Psoas muscle (tissue), 8 donors: ENCODE data around the gene DOK6. TPM values are rescaled to one million over a fixed set of nuclear protein-coding genes. Genes with fewer than 3 reads are reported as not detected.

Experiments used
- ATAC-seq, 4 donors: fragments of 200-7000 bp; cut with Tn5 transposase; one replicate each; pipeline ENCODE4 v1.9.1; 2020; ENCODE audit warnings: moderate library complexity in 3 of 4, mild to moderate bottlenecking in 2 of 4
- DNase-seq, 2 donors: peaks; one replicate each; pipeline ENCODE4 v3.0.0-alpha.2; 2020
- H3K27ac ChIP-seq: fragments of 200-600 bp; one replicate; pipeline ENCODE4 v1.8.0; 2022
- H3K27me3 ChIP-seq, 3 donors: fragments of 200-600 bp in 1 of 3; one replicate each; pipeline versions ENCODE4 v1.6.1 to v1.8.0; 2013 to 2022; ENCODE audit warnings: low read length in 2 of 3, mild to moderate bottlenecking in 2 of 3, moderate library complexity in 1 of 3; ENCODE audit not compliant: insufficient read depth in 3 of 3
- H3K36me3 ChIP-seq, 2 donors: fragments of 200-600 bp in 1 of 2; one replicate each; pipeline versions ENCODE4 v1.6.1 to v1.8.0; 2013 to 2022; ENCODE audit warnings: low read depth in 1 of 2, mild to moderate bottlenecking in 1 of 2, moderate library complexity in 1 of 2; ENCODE audit not compliant: insufficient read depth in 1 of 2
- H3K4me1 ChIP-seq: fragments of 200-600 bp; one replicate; pipeline ENCODE4 v1.8.0; 2022
- H3K4me3 ChIP-seq: fragments of 200-600 bp; one replicate; pipeline ENCODE4 v1.8.0; 2022; ENCODE audit warnings: mild to moderate bottlenecking
- H3K9me3 ChIP-seq: fragments of 200-600 bp; one replicate; pipeline ENCODE4 v1.8.0; 2022
- WGBS, 3 donors: extraction: QIAGEN DNeasy Blood & Tissue Kit; methylation state at CpG; one replicate each; pipeline versions ENCODE4 v1.1.6 to v1.1.7; 2013; 5-methylcytosine and 5-hydroxymethylcytosine counted together
- intact Hi-C, 2 donors: fragments of 100-400 bp; cut with DNase I; formaldehyde crosslinking; loops; one replicate each; pipeline versions ENCODE4 v1.11.0 to v1.14.2; 2022
- polyA plus RNA-seq, 3 donors: library from polyadenylated mRNA; stranded (reverse); fragments of 200-250 nt; gene quantifications; one replicate each; pipeline ENCODE4 v1.2.3, GENCODE V29; 2013
- total RNA-seq, 4 donors: library from RNA; stranded (reverse); fragmentation: NEBNext Ultra II Directional in 2 of 4; extraction: Animal tissue kit (Norgen Biotek cat#: 25700) in 2 of 4; gene quantifications; one replicate each; pipeline versions ENCODE4 v1.2.1 to v1.2.4, GENCODE V29; 2021 to 2023
- TF ChIP-seq, protein P1 (sequence below): fragments of 200-600 bp; IDR thresholded peaks from one replicate; pipeline ENCODE4 v1.8.0; 2022; ENCODE audit warnings: antibody characterized with exemption
- donor health status: healthy with polysubstance abuse.
- donor health status: DM: no; HTN: no; CAD: no; lungs with moderate emphysema.
- donor health status: Bipolar disorder and iron deficiency.
- donor health status: healthy.
- donor health status: DM: yes; HTN: yes; CAD: no.
- donor health status: DM: no; HTN: no; CAD: no.
- donor health status: DM: no; HTN: no; CAD: no.
- donor health status: DM: yes; HTN: yes; CAD: no.

Gene DOK6
- total and polyA plus RNA-seq, 7 donors: 0.05 to 0.97 (median 0.18) TPM

DNA sequence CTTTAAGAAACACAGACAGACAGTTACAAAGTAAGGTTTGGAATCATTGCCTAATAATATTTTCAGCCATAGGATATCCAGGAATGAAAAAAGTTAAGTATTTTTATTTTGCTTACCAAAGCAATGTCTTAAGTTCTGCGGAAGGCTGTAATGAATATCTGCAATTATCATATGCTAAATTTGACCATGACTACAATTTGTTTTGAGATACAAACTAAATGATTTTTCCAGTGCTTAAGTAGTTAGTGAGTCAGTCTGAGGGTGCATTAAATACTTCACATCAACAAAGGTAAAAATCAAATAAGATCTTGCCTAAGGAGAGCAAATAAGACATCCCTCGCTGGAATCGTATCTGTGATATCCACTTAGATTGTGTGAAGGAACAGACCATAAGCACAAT, 297.0 kb downstream of the DOK6 start:
- intact Hi-C loops: no loop called here
- no peak overlapping the region for H3K27ac ChIP-seq
- H3K9me3 ChIP-seq: no peaks in the 10 kb centered on the region
- H3K4me1 ChIP-seq: no peaks in the 10 kb centered on the region
- TF ChIP-seq, protein P1, sequence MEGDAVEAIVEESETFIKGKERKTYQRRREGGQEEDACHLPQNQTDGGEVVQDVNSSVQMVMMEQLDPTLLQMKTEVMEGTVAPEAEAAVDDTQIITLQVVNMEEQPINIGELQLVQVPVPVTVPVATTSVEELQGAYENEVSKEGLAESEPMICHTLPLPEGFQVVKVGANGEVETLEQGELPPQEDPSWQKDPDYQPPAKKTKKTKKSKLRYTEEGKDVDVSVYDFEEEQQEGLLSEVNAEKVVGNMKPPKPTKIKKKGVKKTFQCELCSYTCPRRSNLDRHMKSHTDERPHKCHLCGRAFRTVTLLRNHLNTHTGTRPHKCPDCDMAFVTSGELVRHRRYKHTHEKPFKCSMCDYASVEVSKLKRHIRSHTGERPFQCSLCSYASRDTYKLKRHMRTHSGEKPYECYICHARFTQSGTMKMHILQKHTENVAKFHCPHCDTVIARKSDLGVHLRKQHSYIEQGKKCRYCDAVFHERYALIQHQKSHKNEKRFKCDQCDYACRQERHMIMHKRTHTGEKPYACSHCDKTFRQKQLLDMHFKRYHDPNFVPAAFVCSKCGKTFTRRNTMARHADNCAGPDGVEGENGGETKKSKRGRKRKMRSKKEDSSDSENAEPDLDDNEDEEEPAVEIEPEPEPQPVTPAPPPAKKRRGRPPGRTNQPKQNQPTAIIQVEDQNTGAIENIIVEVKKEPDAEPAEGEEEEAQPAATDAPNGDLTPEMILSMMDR: no peak
- no peak for ATAC-seq
- 89 to 91% (median 90%) methylated on average over 3 of the region's 3 CpGs for WGBS, 3 donors
- H3K4me3 ChIP-seq: no peak overlapping the region
- DNase-seq: no peak
- H3K36me3 ChIP-seq: no peaks in the 10 kb centered on the region
- no peaks in the 10 kb centered on the region for H3K27me3 ChIP-seq

DNA sequence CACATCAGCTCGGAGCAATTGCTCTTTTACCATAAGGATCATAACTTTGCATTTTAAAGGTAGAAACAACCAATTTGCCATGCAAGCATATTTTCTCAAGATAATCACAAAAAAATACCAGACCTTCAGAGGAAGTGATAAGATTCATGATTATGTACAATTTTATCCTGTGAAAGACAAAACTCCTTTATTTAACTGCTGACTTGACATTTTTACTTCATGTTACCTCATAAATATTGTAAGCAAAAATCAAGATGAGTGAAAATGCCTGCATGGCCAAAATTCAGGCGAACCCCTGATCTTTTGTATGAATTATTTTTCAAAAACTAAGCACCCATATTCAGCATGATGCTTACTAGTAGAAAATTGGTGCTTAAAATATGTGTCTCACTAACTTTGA, 300.6 kb downstream of the DOK6 start:
- Histone ChIP-seq H3K4me1 (no peaks in the 10 kb centered on the region), H3K9me3 (no peaks in the 10 kb centered on the region), H3K27me3 (no peaks in the 10 kb centered on the region), H3K36me3 (no peaks in the 10 kb centered on the region), H3K27ac (no peak overlapping the region), H3K4me3 (no peak overlapping the region)
- DNase-seq (no peak), ATAC-seq (no peak)
- WGBS, 3 donors: 86 to 91% (median 89%) methylated on average over 2 of the region's 2 CpGs
- TF ChIP-seq, protein P1: no peak
- intact Hi-C loops: no loop called here

DNA sequence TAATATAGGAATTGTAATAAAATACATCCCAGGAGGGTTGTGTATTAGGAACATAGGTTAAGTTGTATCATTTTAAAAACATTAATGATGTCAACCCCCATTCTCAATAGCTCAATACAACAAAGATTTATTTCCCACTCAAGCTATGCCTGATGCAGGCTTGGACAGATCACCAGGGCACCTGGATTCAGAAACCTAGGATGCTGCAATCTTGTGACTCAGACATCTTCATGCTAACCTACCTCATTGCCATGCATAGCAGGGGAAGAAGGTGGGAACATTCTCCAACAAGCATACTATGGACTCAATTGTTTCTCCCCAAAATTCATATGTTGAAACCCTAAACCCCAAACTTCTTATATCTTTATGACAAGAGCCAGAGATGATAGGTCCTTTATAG, 302.8 kb downstream of the DOK6 start:
- ATAC-seq: no peak
- Histone ChIP-seq H3K27me3 (no peaks in the 10 kb centered on the region), H3K4me1 (no peaks in the 10 kb centered on the region), H3K9me3 (no peaks in the 10 kb centered on the region), H3K27ac (no peak overlapping the region), H3K36me3 (no peaks in the 10 kb centered on the region), H3K4me3 (no peak overlapping the region)
- DNase-seq: no peak
- TF ChIP-seq, protein P1: no peak
- intact Hi-C loops: no loop called here

DNA sequence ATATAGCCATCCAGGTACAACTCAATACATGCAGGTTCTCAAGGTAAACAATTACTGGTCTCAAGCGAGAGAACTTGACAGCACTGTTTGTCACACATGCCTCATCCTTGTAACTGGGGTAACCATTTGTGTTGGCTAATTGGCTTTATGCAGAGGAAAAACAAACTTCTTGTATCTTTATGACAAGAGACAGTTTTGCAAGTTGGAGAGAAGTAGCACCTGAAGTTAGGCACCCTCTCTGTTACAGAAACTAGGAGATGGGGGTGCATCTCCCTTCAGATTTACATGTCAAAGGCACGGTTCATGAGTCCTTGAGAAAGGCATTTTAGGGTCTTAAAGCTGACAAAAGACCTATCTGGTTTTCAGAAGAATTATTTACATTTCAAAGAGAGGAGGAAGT, 305.3 kb downstream of the DOK6 start:
- Histone ChIP-seq H3K4me3 (no peak overlapping the region), H3K4me1 (no peaks in the 10 kb centered on the region), H3K27ac (no peak overlapping the region), H3K9me3 (no peaks in the 10 kb centered on the region), H3K36me3 (no peaks in the 10 kb centered on the region), H3K27me3 (no peaks in the 10 kb centered on the region)
- intact Hi-C loops: no loop called here
- TF ChIP-seq, protein P1: no peak
- 56 to 63% (median 57%) methylated on average over 2 of the region's 2 CpGs for WGBS, 3 donors
- DNase-seq: no peak
- ATAC-seq: no peak

DNA sequence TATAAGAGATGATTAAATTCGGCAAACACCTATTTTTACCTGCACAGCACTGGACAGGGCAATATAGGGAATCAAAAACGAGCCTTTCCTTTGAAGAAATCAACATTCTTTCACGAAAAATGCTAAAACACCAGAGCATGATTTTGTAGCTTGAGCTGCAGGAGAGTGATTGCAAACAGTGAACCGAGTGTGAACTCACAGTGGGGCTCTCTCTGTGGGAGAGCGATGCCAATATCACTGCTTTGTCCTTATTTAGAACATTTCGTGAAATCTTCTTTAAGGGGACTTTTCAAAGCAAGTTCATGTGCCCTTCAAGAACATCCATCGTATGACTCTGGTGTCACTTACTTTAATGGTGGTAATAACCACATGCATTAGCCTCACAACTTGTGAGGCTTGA, 308.2 kb downstream of the DOK6 start:
- ATAC-seq: no peak

More for the DNA sequence above, 308.2 kb downstream of the DOK6 start:
- Histone ChIP-seq H3K4me3 (no peak overlapping the region), H3K27me3 (no peaks in the 10 kb centered on the region), H3K36me3 (no peaks in the 10 kb centered on the region), H3K4me1 (no peaks in the 10 kb centered on the region), H3K9me3 (no peaks in the 10 kb centered on the region), H3K27ac (no peak overlapping the region)
- TF ChIP-seq, protein P1: no peak
- 80 to 83% (median 81%) methylated on average over 7 of the region's 7 CpGs for WGBS, 3 donors
- intact Hi-C loops: no loop called here
- DNase-seq: no peak
